NK-92 treated with Interleukin-12 subunit alpha and Interleukin-12 subunit beta, amount 100 ng/mL, for 24 hours (cell line): ENCODE data around the gene BEAN1.
"Not testable (repeated sequence)": the region's sequence is repeated elsewhere in the genome, so short reads cannot be mapped to it uniquely, and the experiment has no call there.

Source experiments
- DNase-seq: peaks from one replicate; lab custom pipeline; 2025; lab: John Stamatoyannopoulos, UW

BEAN1 gene

GRCh38 chr16:66508914-66509496 lies 81.9 kb downstream of the BEAN1 start:
- DNase-seq, result no peak

GRCh38 chr16:66509576-66509975 lies 82.5 kb downstream of the BEAN1 start:
- no peak for DNase-seq

- DNase-seq, result no peak
These were observed 83.2 kb downstream of the BEAN1 start for GRCh38 chr16:66510298-66510697.

GRCh38 chr16:66510711-66511601 lies 83.9 kb downstream of the BEAN1 start:
- DNase-seq, result no peak

- no peak for DNase-seq
These were observed 84.6 kb downstream of the BEAN1 start for GRCh38 chr16:66511602-66512271.

- DNase-seq, result no peak
These were observed 85.4 kb downstream of the BEAN1 start for GRCh38 chr16:66512272-66513110.

- DNase-seq, result no peak
These were observed 86.1 kb downstream of the BEAN1 start for GRCh38 chr16:66513111-66513723.

GRCh38 chr16:66514391-66514790 lies 87.3 kb downstream of the BEAN1 start:
- DNase-seq, result not testable (repeated sequence)

- not testable (repeated sequence) for DNase-seq
These were observed 88.0 kb downstream of the BEAN1 start for GRCh38 chr16:66514980-66515595.

- DNase-seq, result peak; percentile 43
These were observed 88.8 kb downstream of the BEAN1 start for GRCh38 chr16:66515596-66516508.

- peak; percentile 53 for DNase-seq
These were observed 89.4 kb downstream of the BEAN1 start for GRCh38 chr16:66516509-66516807.

GRCh38 chr16:66516808-66517585 lies 89.9 kb downstream of the BEAN1 start:
- DNase-seq, result peak; percentile 92

GRCh38 chr16:66517586-66518263 lies 90.6 kb downstream of the BEAN1 start:
- DNase-seq, result peak; percentile 40

GRCh38 chr16:66519482-66520373 lies 92.6 kb downstream of the BEAN1 start:
- DNase-seq, result no peak

GRCh38 chr16:66520406-66521170 lies 93.5 kb downstream of the BEAN1 start:
- no peak for DNase-seq

- no peak for DNase-seq
These were observed 94.2 kb downstream of the BEAN1 start for GRCh38 chr16:66521252-66521713.
